Liver (tissue), 3 donors: ENCODE measurements around the gene CXCR6.

ENCODE experiments used
- CTCF ChIP-seq: fragments of 150-350 bp; IDR thresholded peaks from 2 replicates; pipeline ENCODE4 v1.5.1; 2017; ENCODE audit warnings: improper control_type of control experiment, low read depth, low read length; ENCODE audit not compliant: missing input control
- FOXA2 ChIP-seq: IDR thresholded peaks from 2 replicates; pipeline ENCODE4 v1.6.1; 2016; ENCODE audit warnings: antibody characterized with exemption
- GABPA ChIP-seq, 2 donors: IDR thresholded peaks in 1 of 2; conservative IDR thresholded peaks in 1 of 2; 2 replicates each; pipeline ENCODE4 v1.6.1; 2016; ENCODE audit warnings: antibody characterized with exemption in 2 of 2, mild to moderate bottlenecking in 1 of 2, moderate library complexity in 1 of 2
- REST ChIP-seq: IDR thresholded peaks from 2 replicates; pipeline ENCODE4 v1.6.1; 2016; ENCODE audit warnings: antibody characterized with exemption, mild to moderate bottlenecking
- TF ChIP-seq, protein P1 (sequence below): IDR thresholded peaks from 2 replicates; pipeline ENCODE4 v1.6.1; 2016; ENCODE audit warnings: antibody characterized with exemption
- donor health status: healthy.
- donor health status: healthy.

- no peak for TF ChIP-seq CTCF
- TF ChIP-seq, protein P1, sequence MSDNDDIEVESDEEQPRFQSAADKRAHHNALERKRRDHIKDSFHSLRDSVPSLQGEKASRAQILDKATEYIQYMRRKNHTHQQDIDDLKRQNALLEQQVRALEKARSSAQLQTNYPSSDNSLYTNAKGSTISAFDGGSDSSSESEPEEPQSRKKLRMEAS = no peak
- TF ChIP-seq REST = no peak
- TF ChIP-seq GABPA (IDR thresholded peaks at IDR 0.05 in 1 of 2, conservative IDR thresholded peaks at IDR 0.05 in 1 of 2) = no peak
- TF ChIP-seq FOXA2 = no peak
Measured at GRCh38 chr3:45951946-45952345, 8.7 kb downstream of the CXCR6 start.
